Glomerular endothelial cell (primary cell): Measurements from ENCODE around the gene GNA14. TPM values are rescaled to one million over a fixed set of nuclear protein-coding genes. Genes with fewer than 3 reads are reported as not detected.
"Not testable (repeated sequence)": the region's sequence is repeated elsewhere in the genome, so short reads cannot be mapped to it uniquely, and the experiment has no call there.

Experiments used
- DNase-seq: peaks from one replicate; pipeline ENCODE4 v3.0.0-alpha.2; 2011; ENCODE audit warnings: low read depth, low spot score; ENCODE audit errors: extremely low read depth
- total RNA-seq: library from RNA; depleted of rRNA; stranded (reverse); fragments of >200 nt; gene quantifications from 2 replicates; pipeline ENCODE4 v1.2.3, GENCODE V29; 2015

Gene GNA14
- total RNA-seq, 1 donor from 2014 or later, result 43.6 TPM

- DNase-seq, result no peak
Measured at GRCh38 chr9:77497322-77498198, 150.6 kb downstream of the GNA14 start.

- DNase-seq, result no peak
Measured at GRCh38 chr9:77495834-77496671, 152.1 kb downstream of the GNA14 start.

- not testable (repeated sequence) for DNase-seq
Measured at GRCh38 chr9:77490279-77490678, 157.8 kb downstream of the GNA14 start.

- DNase-seq, result not testable (repeated sequence)
Measured at GRCh38 chr9:77489405-77490163, 158.5 kb downstream of the GNA14 start.

- DNase-seq, result no peak
Measured at GRCh38 chr9:77488439-77489126, 159.5 kb downstream of the GNA14 start.

GRCh38 chr9:77486968-77487367 lies 161.2 kb downstream of the GNA14 start:
- DNase-seq, result no peak

GRCh38 chr9:77486463-77486862 lies 161.7 kb downstream of the GNA14 start:
- no peak for DNase-seq

- no peak for DNase-seq
Measured at GRCh38 chr9:77475641-77476473, 172.3 kb downstream of the GNA14 start.

- DNase-seq, result no peak
Measured at GRCh38 chr9:77474936-77475335, 173.2 kb downstream of the GNA14 start.

- DNase-seq, result no peak
Measured at GRCh38 chr9:77472646-77473045, 175.5 kb downstream of the GNA14 start.

- no peak for DNase-seq
Measured at GRCh38 chr9:77471572-77471971, 176.6 kb downstream of the GNA14 start.

- no peak for DNase-seq
Measured at GRCh38 chr9:77469515-77470231, 178.4 kb downstream of the GNA14 start.

GRCh38 chr9:77464661-77465060 lies 183.5 kb downstream of the GNA14 start:
- no peak for DNase-seq

- no peak for DNase-seq
Measured at GRCh38 chr9:77463151-77463550, 185.0 kb downstream of the GNA14 start.

- no peak for DNase-seq
Measured at GRCh38 chr9:77462066-77462465, 186.1 kb downstream of the GNA14 start.

- no peak for DNase-seq
Measured at GRCh38 chr9:77460938-77461337, 187.2 kb downstream of the GNA14 start.

GRCh38 chr9:77457916-77458592 lies 190.1 kb downstream of the GNA14 start:
- DNase-seq, result no peak

GRCh38 chr9:77456829-77457437 lies 191.2 kb downstream of the GNA14 start:
- DNase-seq, result peak; percentile 87
